ENCODE results near the gene KHDC1.
"Not testable (repeated sequence)": the region's sequence is repeated elsewhere in the genome, so short reads cannot be mapped to it uniquely, and the experiment has no call there.

The KHDC1 gene, protein sequence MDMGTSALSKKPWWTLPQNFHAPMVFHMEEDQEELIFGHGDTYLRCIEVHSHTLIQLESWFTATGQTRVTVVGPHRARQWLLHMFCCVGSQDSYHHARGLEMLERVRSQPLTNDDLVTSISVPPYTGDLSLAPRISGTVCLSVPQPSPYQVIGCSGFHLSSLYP

DNA sequence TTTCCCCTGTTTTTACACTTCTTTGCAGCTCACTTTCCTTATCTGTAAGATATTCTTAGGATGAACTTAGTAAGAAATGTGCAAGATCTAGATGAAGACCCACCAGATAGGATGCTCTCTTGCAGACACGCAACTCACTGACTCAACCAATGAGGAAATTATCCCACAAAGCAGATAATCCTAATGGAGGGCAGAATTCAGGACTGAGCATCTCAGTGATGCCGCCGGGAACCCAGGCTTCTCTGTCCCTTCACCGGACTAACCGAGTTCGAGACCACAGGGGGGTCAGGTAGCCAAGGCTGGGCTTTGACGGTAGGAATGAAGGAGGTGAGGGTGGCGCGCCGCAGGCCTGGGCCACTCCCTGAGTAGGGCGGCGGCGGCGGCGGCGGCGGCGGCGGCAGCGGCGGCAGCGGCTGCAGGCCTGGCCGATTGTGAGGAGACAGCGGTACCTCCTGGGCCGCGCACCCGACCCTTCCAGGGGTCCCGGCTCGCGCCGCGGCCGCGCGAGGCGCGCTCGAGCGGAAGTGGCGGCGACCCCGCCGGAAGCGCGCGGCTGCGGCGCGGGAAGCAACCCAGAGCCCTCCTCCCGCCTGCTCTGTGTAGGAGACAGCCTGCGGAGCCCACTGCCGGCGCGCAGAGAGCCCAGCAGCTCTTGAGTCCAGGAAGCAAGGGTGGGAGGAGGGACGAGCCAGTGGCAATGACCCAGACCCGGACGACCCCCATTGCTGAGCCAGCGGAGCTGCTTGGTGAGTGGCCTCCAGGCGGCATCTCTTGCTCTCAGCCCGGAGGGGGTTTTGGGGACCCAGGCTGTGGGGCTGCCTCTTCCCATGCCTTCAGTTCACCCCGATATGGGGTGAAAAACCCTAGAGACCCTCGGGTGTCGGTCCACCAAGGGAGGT, at the start of gene KHDC1:
Gene KHDC1, minus strand, starts transcription at position 526 of the 899 bp plus-strand sequence. CDS start 20,679 bp downstream, outside the sequence.
- no peak for FAIRE-seq

DNA sequence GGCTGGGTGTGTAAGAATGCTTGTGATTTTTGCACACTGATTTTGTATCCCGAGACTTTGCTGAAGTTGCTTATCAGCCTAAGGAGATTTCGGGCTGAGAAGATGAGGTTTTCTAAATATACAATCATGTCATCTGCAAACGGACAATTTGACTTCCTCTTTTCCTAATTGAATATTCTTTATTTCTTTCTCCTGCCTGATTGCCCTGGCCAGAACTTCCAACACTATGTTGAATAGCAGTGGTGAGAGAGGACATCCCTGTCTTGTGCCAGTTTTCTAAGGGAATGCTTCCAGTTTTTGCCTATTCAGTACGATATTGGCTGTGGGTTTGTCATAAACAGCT, 47.5 kb upstream of the KHDC1 start:
- FAIRE-seq, result not testable (repeated sequence)

DNA sequence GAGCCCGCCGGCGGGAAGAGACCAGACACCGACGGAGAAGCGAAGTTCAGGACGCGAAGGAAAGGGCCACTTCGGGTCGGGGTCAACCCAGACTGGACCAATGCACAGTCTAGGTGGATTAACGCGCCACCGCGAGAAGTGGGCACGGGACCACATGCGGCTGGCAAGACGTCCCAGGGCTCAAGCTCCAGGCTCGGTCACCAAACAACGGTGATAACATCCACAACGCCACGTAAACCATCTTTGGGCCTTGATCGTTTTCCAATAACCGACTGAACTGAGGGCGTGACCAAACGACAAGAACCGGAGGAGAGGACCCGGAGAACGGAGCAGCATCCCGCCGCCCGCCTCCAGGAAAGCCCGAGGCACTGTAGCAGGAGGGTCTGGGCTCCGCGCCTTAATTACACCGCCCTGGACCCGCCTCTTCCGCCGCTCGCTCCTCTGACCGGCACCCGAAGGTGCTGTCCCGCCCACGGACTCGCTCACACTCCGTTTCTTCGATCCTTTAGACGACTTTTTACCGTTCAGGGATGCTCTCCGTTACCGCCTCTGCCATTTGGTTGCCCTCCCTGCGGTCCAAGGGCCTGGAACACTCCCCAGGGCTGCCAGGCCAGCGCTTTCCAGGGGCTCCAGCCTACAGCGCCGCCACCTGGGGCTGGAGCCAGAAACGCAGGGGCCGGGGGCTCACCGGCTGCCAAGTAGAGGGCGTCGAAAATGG, 46.9 kb upstream of the KHDC1 start:
- FAIRE-seq, result no peak

DNA sequence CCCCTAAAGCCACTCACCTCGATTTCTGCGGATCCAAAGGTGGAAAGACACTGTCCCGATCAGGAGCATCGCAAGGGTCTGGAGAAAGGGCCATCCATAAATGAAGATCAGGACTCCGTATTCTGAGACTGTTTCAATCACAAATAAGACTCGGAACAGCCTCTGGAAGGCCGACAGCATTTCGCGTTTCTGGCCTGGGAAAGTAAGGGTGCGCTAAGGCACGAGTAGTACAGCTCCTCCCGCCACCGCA, 46.5 kb upstream of the KHDC1 start:
- FAIRE-seq, result no peak

DNA sequence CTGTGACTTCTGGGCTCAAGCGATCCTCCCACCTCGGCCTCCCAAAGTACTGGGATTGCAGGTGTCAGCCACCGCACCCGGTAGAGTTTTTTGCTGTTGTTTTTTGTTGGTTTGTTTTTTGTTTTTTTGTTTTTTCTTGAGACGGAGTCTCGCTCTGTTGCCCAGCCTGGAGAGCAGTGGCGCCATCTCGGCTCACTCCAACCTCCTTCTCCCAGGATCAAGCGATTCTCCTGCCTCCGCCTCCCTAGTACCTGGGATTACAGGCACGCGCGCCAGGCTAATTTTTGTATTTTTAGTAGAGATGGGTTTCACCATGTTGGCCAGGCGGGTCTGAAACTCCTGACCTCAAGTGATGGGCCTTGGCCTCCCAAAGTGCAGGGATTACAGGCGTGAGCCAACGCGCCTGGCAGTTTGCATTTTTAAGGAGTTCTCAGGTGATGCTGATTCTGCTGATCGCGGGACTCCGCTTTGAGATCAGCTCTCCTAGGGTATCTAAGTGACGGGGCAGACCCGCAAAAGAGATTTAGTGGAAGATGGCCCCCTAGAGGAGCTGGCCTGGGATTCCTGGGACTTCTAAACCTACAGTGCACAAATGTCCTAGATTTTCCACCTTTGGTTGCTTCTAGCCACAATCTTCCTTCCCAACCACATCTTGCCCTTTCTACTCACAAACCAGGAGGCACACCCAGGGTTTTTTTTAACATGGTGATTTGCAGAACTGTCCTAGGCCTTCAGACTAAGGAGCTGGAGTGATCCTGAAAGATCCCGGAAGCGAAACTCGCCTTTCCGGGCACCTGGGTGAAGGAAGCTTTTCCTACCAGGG, 45.9 kb upstream of the KHDC1 start:
- FAIRE-seq, result no peak

DNA sequence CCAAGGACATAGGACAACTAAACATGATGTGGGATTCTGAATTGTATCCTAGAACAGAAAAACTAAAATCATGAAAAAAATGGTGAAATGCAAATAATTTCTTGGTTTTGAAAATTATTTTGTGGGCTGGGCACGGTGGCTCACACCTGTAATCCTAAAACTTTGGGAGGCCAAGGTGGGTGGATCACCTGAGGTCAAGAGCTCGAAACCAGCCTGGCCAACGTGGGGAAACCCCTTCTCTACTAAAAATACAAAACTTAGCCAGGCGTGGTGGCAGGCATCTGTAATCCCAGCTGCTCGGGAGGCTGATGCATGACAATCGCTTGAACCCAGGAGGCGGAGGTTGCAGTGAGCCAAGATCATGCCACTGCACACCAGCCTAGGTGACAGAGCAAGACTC, 40.8 kb upstream of the KHDC1 start:
- FAIRE-seq, result not testable (repeated sequence)

DNA sequence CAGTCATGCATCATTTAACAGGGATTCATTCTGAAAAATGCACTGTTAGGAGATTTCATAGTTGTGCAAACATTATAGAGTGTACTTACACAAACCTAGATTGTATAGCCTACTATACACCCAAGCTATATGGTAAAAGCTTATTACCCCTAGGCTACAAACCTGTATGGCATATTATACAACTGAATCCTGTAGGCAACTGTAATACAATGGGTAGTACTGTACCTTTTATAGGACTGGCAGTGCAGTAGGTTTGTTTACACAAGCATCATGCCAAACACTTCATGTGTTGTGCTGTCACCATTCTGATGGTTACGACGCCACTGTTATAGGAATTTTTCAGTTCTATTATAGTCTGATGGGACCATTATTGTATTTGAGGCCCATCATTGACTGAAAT, 39.3 kb upstream of the KHDC1 start:
- no peak for FAIRE-seq

DNA sequence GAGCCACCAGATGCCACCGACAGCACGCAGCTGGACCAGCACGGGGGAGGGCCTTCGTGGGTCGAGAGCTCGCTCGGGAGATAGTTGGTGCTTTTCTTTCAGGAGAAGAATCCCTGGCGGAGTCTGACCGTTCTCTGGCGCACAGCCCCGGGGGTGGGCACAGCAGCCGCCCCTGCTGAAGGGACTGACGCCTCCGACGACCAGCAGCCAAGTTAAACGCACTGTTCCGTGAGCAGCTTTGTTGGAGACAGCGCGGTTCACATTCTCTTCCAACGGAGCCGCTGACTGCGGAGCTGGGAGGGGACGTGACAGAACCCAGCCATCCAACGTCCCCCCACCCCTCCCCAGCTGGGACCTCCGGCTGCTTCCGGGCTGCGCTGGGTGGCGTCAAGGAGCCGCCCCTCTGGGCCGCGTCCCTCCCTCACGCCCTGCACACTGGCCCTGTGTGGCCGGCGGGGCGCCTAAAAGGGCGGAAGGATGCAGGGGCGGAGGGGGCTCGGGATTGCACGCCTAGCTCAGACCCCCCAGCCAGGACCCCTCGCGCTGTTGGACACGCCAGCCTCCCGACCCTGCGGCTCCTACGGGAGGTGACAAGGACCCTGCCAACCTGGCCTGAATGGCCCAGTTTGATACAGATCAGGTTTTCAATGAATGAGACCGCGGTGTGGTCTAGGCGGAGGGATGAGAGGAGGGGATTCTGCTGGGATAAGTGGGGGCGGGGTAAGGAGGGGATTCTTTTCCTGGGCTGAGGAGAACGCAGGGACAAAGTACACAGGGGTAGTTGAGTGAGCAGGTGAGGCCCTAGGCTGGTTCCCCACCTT, 36.4 kb upstream of the KHDC1 start:
- FAIRE-seq, result no peak

DNA sequence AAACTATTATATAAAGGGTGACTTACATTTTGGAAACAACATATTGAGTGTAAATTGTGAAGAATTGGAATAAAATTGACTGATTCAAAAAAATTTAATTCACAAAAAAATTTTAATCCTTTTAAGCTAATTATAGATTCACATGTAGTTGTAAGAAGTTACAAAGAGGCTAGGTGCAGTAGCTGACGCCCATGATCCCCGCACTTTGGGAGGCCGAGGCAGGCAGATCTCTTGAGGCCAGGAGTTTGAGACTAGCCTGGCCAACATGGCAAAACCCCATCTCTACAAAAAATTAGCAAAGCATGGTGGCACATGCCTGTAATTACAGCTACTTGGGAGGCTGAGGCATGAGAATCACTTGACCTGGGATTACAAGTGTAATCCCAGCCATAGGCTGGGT, 30.3 kb upstream of the KHDC1 start:
- FAIRE-seq, result no peak

DNA sequence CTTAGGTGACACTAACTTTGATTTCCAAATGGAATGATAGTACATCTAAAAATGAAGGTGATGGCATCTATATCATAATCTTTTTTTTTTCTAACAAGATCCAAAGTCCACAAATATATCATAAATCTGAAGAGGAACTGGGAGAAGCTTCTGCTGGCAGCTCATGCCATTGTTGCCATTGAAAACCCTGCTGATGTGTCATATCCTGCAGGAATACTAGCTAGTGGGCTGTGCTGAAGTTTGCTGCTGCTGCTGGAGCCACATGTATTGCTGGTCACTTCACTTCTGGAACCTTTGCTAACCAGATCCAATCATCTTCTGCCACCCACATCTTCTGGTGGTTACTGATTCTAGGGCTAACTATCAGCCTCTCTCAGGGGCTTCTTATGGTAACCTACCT, 27.4 kb upstream of the KHDC1 start:
- no peak for FAIRE-seq

DNA sequence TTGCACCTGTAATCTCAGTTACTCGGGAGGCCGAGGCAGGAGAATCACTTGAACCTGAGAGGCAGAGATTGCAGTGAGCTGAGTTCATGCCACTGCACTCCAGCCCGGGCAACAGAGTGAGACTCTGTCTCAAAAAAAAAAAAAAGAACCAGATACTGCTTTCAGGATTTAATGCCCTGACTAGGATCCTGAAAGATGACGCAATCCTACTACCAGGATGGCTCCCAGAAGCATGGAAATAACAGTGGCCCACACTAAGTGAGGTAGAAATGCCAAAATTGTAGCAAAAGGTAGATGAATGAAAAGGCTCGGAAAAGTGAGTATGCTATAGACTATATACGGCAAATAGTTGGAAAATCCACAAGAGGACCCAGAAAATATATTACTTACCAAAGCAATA, 23.8 kb upstream of the KHDC1 start:
- FAIRE-seq, result no peak

DNA sequence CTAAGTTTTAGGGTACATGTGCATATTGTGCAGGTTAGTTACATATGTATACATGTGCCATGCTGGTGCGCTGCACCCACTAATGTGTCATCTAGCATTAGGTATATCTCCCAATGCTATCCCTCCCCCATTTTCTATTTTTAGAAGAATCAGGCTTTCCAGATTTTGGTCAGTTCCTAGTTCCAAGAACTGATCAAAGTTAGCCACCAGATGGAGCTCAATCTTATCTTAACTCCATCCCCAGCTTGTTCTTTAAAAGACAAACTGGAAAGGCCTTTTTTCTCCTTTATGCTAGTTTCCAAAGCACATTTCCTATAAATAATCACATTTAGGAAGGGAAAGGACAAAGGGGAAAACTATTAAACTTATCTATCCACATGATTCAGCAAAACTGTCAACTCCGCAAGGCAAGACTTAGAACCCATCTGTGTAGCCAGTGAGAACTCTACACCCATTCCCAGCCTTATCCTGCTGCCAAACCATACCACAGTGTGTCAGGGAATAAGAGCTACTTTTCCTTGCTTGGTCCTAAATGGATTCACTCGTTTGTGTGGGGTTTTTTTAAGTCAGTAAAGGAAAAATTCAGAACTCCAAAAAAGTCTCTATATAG, 22.8 kb upstream of the KHDC1 start:
- FAIRE-seq, result no peak

DNA sequence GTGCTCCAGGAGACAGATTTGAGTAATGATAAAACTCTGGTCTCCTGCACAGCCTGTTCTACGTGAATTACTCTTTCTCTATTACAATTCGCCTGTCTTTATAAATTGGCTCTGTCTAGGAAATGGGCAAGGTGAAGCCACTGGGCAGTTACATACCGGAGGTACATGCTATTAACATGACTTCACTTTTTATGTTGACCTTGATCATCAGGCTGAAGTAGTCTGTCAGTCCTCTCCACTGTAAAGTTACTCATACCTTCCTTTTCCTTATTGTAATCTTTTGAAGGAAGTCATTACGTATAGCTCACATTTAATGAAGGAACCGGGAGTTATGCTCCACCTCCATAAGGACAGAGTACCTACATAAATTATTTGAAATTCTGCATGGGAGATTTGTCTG, 19.9 kb upstream of the KHDC1 start:
- no peak for FAIRE-seq

DNA sequence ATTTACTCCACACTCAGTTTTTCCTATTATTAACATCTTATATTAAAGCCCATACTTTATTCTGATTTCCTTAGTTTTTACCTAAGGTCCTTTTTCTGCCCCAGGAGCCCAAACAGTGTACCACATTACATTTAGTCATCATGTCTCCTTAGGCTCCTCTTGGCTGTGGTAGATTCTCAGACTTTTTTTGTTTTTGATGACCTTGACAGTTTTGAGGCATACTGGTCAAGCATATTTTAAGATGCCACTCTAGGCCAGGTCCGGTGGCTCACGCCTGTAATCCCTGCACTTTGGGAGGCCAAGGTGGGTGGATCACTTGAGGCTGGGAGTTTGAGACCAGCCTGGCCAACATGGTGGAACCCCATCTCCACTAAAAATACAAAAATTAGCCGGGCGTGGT, 18.7 kb upstream of the KHDC1 start:
- FAIRE-seq, result not testable (repeated sequence)

DNA sequence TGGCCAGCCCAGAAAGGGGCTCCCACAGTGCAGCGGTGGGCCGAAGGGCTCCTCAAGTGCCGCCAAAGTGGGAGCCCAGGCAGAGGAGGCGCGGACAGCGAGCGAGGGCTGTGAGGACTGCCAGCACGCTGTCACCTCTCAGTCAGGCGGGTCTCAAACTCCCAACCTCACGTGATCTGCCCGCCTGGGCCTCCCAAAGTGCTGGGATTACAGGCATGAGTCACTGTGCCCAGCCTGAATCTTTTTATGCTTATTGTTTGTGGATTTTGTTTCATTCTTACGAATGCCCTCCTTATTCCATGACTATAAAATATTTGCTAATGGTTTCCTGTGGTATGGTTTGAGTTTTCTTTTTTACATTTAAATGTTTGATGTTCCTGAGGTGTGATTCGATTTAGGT, 6.3 kb upstream of the KHDC1 start:
- FAIRE-seq, result not testable (repeated sequence)

DNA sequence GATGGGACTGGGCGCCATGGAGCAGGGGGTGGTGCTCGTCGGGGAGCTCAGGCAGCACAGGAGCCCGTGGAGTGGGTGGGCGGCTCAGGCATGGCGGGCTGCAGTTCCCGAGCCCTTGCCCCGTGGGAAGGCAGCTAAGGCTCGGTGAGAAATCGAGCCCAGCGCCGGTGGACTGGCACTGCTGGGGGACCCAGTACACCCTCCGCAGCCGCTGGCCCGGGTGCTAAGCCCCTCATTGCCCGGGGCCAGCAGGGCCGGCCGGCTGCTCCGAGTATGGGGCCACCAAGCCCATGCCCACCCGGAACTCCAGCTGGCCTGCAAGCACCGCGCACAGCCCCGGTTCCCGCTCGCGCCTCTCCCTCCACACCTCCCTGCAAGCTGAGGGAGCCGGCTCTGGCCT, 5.9 kb upstream of the KHDC1 start:
- FAIRE-seq, result not testable (repeated sequence)

DNA sequence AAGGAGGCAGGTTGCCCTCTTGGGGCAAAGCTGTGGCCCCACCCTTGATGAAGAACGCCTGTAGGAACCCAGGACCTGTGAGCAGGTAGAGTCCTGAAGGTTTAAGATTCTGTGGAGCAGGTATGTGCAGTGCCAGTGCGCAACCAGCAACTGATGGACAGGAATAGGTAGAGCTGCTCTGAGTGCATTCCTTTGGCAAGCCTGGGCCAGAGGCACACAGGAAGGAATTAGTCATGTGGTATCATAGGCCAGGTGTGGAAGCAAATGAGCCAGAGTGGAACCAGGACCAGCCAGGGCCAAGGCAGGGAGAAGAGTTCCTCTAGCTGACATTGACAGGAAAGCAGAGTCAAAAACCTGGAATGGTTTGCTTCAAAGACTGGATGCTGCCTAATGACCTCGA, 1.4 kb upstream of the KHDC1 start:
- no peak for FAIRE-seq

DNA sequence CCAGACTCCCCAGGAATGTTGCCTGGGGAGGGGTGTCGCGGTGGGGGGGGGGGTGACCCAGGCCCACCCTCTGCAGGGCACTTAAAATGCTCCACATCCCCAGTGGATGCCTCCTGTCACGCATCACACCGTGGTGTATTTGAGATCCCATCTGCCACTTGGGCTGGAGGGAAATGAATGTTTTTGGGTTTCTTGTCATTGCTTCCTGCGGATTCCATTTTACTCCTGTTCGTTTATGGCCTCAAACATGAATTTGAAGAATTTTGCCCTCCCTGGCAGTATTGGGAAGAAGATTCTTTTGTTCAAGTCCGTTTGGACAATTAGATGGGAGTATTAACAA, 544 bp upstream of the KHDC1 start:
- no peak for FAIRE-seq

DNA sequence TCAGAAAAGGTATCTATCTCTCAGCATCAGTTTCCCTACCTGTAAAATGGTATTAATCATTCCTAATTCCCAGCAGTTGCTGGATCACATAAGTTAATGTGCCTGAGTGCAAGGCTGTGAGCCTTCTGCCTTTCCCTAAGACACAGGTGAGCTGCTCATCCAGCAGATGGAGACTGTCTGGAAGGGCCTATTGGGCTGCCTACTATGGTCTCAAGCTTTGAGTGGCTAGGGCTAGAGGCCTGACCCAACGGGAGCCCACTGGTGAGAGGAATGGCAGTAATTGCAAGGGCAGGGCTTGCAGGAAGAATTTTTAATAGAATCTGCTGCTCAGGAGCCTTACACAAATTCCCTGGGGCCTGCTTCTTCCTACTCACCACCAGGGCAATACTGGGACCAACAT, 4.3 kb downstream of the KHDC1 start:
- FAIRE-seq, result no peak

DNA sequence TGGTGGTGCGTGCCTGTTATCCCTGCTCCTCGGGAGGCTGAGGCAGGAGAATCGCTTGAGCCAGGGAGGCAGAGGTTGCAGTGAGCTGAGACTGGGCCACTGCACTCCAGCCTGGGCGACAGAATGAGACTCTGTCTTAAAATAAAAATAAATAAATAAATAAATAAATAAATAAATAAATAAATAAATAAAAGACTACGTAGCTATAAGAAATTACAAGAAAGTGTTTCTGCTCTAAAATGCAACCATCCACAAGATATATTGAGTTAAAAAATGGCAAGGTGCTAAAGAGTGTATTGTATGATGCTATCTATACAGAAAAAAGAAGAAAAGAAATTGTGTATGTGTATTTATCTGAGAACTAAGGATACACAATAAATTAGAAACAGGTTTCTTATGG, 8.7 kb downstream of the KHDC1 start:
- not testable (repeated sequence) for FAIRE-seq

DNA sequence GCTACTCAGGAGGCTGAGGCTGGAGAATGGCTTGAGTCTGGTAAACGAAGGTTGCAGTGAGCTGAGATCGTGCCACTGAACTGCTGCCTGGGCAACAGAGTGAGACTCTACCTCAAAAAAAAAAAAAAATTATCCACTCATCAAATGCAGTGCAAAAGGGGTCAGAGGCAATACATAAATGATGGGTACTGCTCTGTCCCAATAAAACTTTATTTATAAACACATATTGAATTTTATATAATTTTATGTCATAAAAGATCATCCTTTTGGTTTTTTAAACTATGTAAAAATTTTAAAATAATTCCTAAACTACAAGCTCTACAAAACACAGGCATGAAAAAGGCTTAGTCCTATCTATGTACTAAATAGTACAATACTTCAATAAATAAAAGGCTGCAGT, 10.3 kb downstream of the KHDC1 start:
- FAIRE-seq, result no peak

DNA sequence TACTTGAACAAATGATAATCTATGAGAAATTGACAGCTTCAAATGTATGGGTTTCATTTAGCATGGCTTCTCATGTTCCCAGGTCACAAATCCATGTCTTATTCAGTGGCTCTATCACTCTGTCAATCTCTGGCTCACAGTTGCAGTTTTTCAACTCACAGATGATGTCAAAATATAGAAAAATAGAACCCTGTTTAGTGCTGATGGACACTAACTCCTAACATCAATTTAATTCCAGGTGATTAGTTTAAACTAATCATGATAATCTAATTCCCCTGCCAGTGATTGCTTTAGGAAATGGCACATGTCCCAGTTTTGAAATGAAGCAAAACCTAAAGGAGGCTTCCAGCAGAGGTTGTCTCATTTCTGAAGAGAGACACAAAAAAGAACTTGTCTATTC, 13.0 kb downstream of the KHDC1 start:
- no peak for FAIRE-seq

Measured in colon (tissue), 2 donors.